ENCODE measurements around the gene ZBTB47.

The ZBTB47 gene

GRCh38 chr3:42712688-42713372, 59.3 kb downstream of the ZBTB47 start:
- no peak overlapping the region for H2AFZ ChIP-seq
- no peaks in the 10 kb centered on the region for H3K36me3 ChIP-seq (ENCODE audit: control insufficient read depth, insufficient read depth, low read length)
- no peak overlapping the region for H3K4me3 ChIP-seq (ENCODE audit: low read depth, low read length)
- H3K4me2 ChIP-seq (ENCODE audit: low read length): no peak overlapping the region
- no peaks in the 10 kb centered on the region for H3K79me2 ChIP-seq
- TF ChIP-seq CTCF (IDR thresholded peaks at IDR 0.05): no peak
- H3K4me1 ChIP-seq: no peaks in the 10 kb centered on the region
- H3K9me3 ChIP-seq (ENCODE audit: control insufficient read depth, low read length): no peaks in the 10 kb centered on the region
- no peaks in the 10 kb centered on the region for H3K27me3 ChIP-seq (ENCODE audit: control insufficient read depth, insufficient read depth, low read length)
- H3K27ac ChIP-seq: no peak overlapping the region
- no peak overlapping the region for H3K9ac ChIP-seq

GRCh38 chr3:42713747-42714146, 60.2 kb downstream of the ZBTB47 start:
- Histone ChIP-seq H3K27me3 (ENCODE audit: control insufficient read depth, insufficient read depth, low read length) (no peaks in the 10 kb centered on the region), H2AFZ (no peak overlapping the region), H3K4me3 (ENCODE audit: low read depth, low read length) (no peak overlapping the region), H3K27ac (no peak overlapping the region), H3K36me3 (ENCODE audit: control insufficient read depth, insufficient read depth, low read length) (no peaks in the 10 kb centered on the region), H3K9ac (no peak overlapping the region), H3K79me2 (no peaks in the 10 kb centered on the region), H3K4me2 (ENCODE audit: low read length) (no peak overlapping the region), H3K4me1 (no peaks in the 10 kb centered on the region), H3K9me3 (ENCODE audit: control insufficient read depth, low read length) (no peaks in the 10 kb centered on the region)
- TF ChIP-seq CTCF (IDR thresholded peaks at IDR 0.05): no peak

- Histone ChIP-seq H3K36me3 (ENCODE audit: control insufficient read depth, insufficient read depth, low read length) (no peaks in the 10 kb centered on the region), H3K27ac (no peak overlapping the region), H3K4me2 (ENCODE audit: low read length) (no peak overlapping the region), H3K79me2 (no peaks in the 10 kb centered on the region), H2AFZ (no peak overlapping the region), H3K9ac (no peak overlapping the region), H3K9me3 (ENCODE audit: control insufficient read depth, low read length) (no peaks in the 10 kb centered on the region), H3K4me1 (no peaks in the 10 kb centered on the region), H3K4me3 (ENCODE audit: low read depth, low read length) (no peak overlapping the region), H3K27me3 (ENCODE audit: control insufficient read depth, insufficient read depth, low read length) (no peaks in the 10 kb centered on the region)
- no peak for TF ChIP-seq CTCF (IDR thresholded peaks at IDR 0.05)
These were observed 60.8 kb downstream of the ZBTB47 start for GRCh38 chr3:42714171-42714852.
